Measurements from ENCODE around the gene SOWAHC. TPM values are rescaled to one million over a fixed set of nuclear protein-coding genes. Genes with fewer than 3 reads are reported as not detected.
"Not testable (repeated sequence)": the region's sequence is repeated elsewhere in the genome, so short reads cannot be mapped to it uniquely, and the experiment has no call there.

Gene SOWAHC
- total RNA-seq, 2 donors from 2014 or later = 8.8 to 11.2 TPM

GRCh38 chr2:109616184-109616583 lies 2.0 kb downstream of the SOWAHC start:
- Histone ChIP-seq H3K4me3 (no peak overlapping the region), H3K36me3 (replicated peaks in 1 of 2; ENCODE audit: insufficient read depth in 1 of 2, low read depth in 2 of 2) (no peaks in the 10 kb centered on the region), H3K9me3 (no peaks in the 10 kb centered on the region), H3K27ac (no peak overlapping the region), H3K27me3 (no peaks in the 10 kb centered on the region), H3K4me1 (peaks cover 35% of the 10 kb centered on the region)
- WGBS, 2 donors = 80 to 84% methylated on average over 5 of the region's 5 CpGs
- no peak for DNase-seq
- intact Hi-C loops (cut with DNase I) = no loop called here
- TF ChIP-seq POLR2A (IDR thresholded peaks at IDR 0.05) (no peak), CTCF (IDR thresholded peaks at IDR 0.05) (no peak)
- no peak for ATAC-seq

GRCh38 chr2:109619032-109619615 lies 5.0 kb downstream of the SOWAHC start:
- no peak for TF ChIP-seq POLR2A (IDR thresholded peaks at IDR 0.05)
- TF ChIP-seq CTCF (IDR thresholded peaks at IDR 0.05) = no peak
- Histone ChIP-seq H3K27ac (no peak overlapping the region), H3K4me1 (peaks cover 23% of the 10 kb centered on the region), H3K4me3 (no peak overlapping the region), H3K9me3 (no peaks in the 10 kb centered on the region), H3K27me3 (no peaks in the 10 kb centered on the region), H3K36me3 (replicated peaks in 1 of 2; ENCODE audit: insufficient read depth in 1 of 2, low read depth in 2 of 2) (no peaks in the 10 kb centered on the region)
- no peak for ATAC-seq
- WGBS, 2 donors = 65 to 82% methylated on average over 4 of the region's 4 CpGs
- no peak for DNase-seq
- intact Hi-C loops (cut with DNase I) = no loop called here

GRCh38 chr2:109623297-109623696 lies 9.1 kb downstream of the SOWAHC start:
- DNase-seq (no peak), ATAC-seq (no peak)
- intact Hi-C loops (cut with DNase I) = no loop called here
- no peaks in the 10 kb centered on the region for H3K9me3 ChIP-seq
- no peak overlapping the region for H3K27ac ChIP-seq
- H3K4me3 ChIP-seq = no peak overlapping the region
- H3K27me3 ChIP-seq = no peaks in the 10 kb centered on the region
- TF ChIP-seq CTCF (IDR thresholded peaks at IDR 0.05) = no peak
- TF ChIP-seq POLR2A (IDR thresholded peaks at IDR 0.05) = no peak
- no peaks in the 10 kb centered on the region for H3K36me3 ChIP-seq (replicated peaks in 1 of 2; ENCODE audit: insufficient read depth in 1 of 2, low read depth in 2 of 2)
- WGBS, 2 donors = 41 to 67% methylated on average over 3 to 5 of the region's 5 CpGs
- H3K4me1 ChIP-seq = no peaks in the 10 kb centered on the region

- Histone ChIP-seq H3K27ac (no peak overlapping the region), H3K9me3 (no peaks in the 10 kb centered on the region), H3K4me1 (no peaks in the 10 kb centered on the region), H3K27me3 (no peaks in the 10 kb centered on the region), H3K36me3 (replicated peaks in 1 of 2; ENCODE audit: insufficient read depth in 1 of 2, low read depth in 2 of 2) (no peaks in the 10 kb centered on the region), H3K4me3 (no peak overlapping the region)
- TF ChIP-seq POLR2A (IDR thresholded peaks at IDR 0.05) = no peak
- no peak for TF ChIP-seq CTCF (IDR thresholded peaks at IDR 0.05)
- ATAC-seq = no peak
- 92 to 95% methylated on average over 4 of the region's 4 CpGs for WGBS, 2 donors
- intact Hi-C loops (cut with DNase I) = no loop called here
- no peak for DNase-seq
These were observed 9.8 kb downstream of the SOWAHC start for GRCh38 chr2:109623923-109624322.

GRCh38 chr2:109624339-109624738 lies 10.2 kb downstream of the SOWAHC start:
- TF ChIP-seq CTCF (IDR thresholded peaks at IDR 0.05) (no peak), POLR2A (IDR thresholded peaks at IDR 0.05) (no peak)
- 73 to 76% methylated on average over 4 of the region's 4 CpGs for WGBS, 2 donors
- Histone ChIP-seq H3K36me3 (replicated peaks in 1 of 2; ENCODE audit: insufficient read depth in 1 of 2, low read depth in 2 of 2) (no peaks in the 10 kb centered on the region), H3K4me3 (no peak overlapping the region), H3K27ac (no peak overlapping the region), H3K27me3 (no peaks in the 10 kb centered on the region), H3K9me3 (no peaks in the 10 kb centered on the region), H3K4me1 (no peaks in the 10 kb centered on the region)
- no peak for DNase-seq
- ATAC-seq = no peak
- intact Hi-C loops (cut with DNase I) = no loop called here

GRCh38 chr2:109628321-109628720 lies 14.2 kb downstream of the SOWAHC start:
- H3K4me3 ChIP-seq; H3K27me3 ChIP-seq; H3K9me3 ChIP-seq; H3K4me1 ChIP-seq; H3K27ac ChIP-seq; intact Hi-C loops (cut with DNase I); ATAC-seq; H3K36me3 ChIP-seq (replicated peaks in 1 of 2; ENCODE audit: insufficient read depth in 1 of 2, low read depth in 2 of 2); DNase-seq: not testable (repeated sequence)
- WGBS, 2 donors = 78 to 80% methylated on average over 7 of the region's 7 CpGs

Data from body of pancreas (tissue), 4 donors.